Fibroblast of villous mesenchyme (primary cell): Measurements from ENCODE around the gene OR6Q1. TPM values are rescaled to one million over a fixed set of nuclear protein-coding genes. Genes with fewer than 3 reads are reported as not detected.

Source experiments
- DNase-seq: peaks from one replicate; pipeline ENCODE4 v3.0.0-alpha.2; 2010; ENCODE audit warnings: low read depth
- H3K4me3 ChIP-seq: 2 replicates; pipeline ENCODE4 v1.5.1; 2011; ENCODE audit warnings: low read depth, mild to moderate bottlenecking, low read length
- CTCF ChIP-seq: IDR thresholded peaks from 2 replicates; pipeline ENCODE4 v1.5.1; 2012; ENCODE audit warnings: low read depth, mild to moderate bottlenecking, low read length; ENCODE audit not compliant: insufficient read depth
- small RNA-seq: library from RNA; depleted of rRNA; stranded (forward); fragments of <200 nt; gene quantifications from one replicate; pipeline ENCODE3, GENCODE V24; 2012
- total RNA-seq: library from RNA; depleted of rRNA; stranded (reverse); fragments of >200 nt; gene quantifications from 2 replicates; pipeline ENCODE4 v1.2.3, GENCODE V29; 2012

The OR6Q1 gene
- total RNA-seq, 1 donor, result not detected

DNA sequence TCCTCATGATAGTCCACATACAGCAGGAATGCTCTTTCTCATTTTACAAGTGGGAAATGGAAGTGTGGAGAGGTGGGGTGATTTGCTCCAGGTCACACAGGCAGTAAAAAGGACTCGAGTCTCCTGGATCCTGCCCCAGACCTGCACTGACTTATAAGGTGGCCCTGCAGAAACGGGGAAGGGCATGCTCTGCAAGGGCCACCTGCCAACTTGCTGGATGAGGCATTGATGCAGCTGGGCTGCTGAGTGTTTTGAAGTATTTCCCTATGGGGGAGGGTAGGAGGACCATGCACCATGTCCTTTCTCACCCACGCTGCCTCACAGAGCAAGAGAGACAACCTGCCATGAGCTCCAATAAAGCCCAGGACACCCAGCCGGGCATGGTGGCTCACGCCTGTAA lies 36.9 kb downstream of the OR6Q1 start:
- H3K4me3 ChIP-seq, result no peak overlapping the region
- DNase-seq, result no peak
- TF ChIP-seq CTCF, result no peak

- no peak overlapping the region for H3K4me3 ChIP-seq
- TF ChIP-seq CTCF, result no peak
- no peak for DNase-seq
These were observed 37.9 kb downstream of the OR6Q1 start for GRCh38 chr11:58068655-58069054.

GRCh38 chr11:58070585-58070984 lies 39.8 kb downstream of the OR6Q1 start:
- no peak for DNase-seq
- no peak for TF ChIP-seq CTCF
- H3K4me3 ChIP-seq, result no peak overlapping the region

DNA sequence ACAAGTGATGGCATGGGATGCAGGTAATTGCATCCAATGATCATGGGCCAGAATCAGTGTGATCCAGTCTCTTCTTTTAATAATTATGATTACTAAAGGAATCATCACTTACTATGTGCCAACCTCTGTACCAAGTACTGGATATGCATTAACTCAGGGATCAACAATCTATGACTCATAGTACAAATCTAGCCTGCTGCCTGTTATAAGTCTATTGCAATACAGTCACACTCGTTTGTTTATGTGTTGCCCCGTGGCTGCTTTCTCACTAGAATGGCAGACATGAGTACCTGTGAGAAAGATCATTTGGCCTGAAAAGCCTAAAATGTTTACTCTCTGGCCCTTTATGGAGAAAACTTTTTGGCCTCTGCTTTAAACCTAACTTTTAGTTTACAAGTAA lies 45.0 kb downstream of the OR6Q1 start:
- TF ChIP-seq CTCF, result no peak
- peak; percentile 45 for DNase-seq
- no peak overlapping the region for H3K4me3 ChIP-seq

Small RNAs within 50 kb of the gene (small RNA-seq; reads per million reads assigned to genes)
- gene RNU6-899P, result not detected

Other genes starting within 250 kb of the OR6Q1 start
- gene OR9Q1, start 7.1 kb upstream of the OR6Q1 start, total RNA-seq, result not detected in 2 replicates
- gene OR9I1, start 94.6 kb downstream of the OR6Q1 start, total RNA-seq, result not detected in 2 replicates
- not detected in 2 replicates for gene OR9Q2, start 158.1 kb downstream of the OR6Q1 start, total RNA-seq
- gene OR1S2, start 173.2 kb downstream of the OR6Q1 start, total RNA-seq, result not detected in 2 replicates
- gene OR1S1, start 181.8 kb downstream of the OR6Q1 start, total RNA-seq, result not detected in 2 replicates
- gene OR10Q1, start 198.0 kb downstream of the OR6Q1 start, total RNA-seq, result not detected in 2 replicates
- under 0.01 TPM in 1 of 2 replicates, not detected in the other for gene OR10W1, start 237.3 kb downstream of the OR6Q1 start, total RNA-seq